Heart left ventricle (tissue), 16 donors: ENCODE results near the gene UMODL1. TPM values are rescaled to one million over a fixed set of nuclear protein-coding genes. Genes with fewer than 3 reads are reported as not detected.

Experiments used
- ATAC-seq, 4 donors: fragments of 200-7000 bp; cut with Tn5 transposase; one replicate each; pipeline ENCODE4 v1.9.1; 2020 to 2022; ENCODE audit warnings: moderate library complexity in 4 of 4, mild to moderate bottlenecking in 3 of 4, moderate number of reproducible peaks in 1 of 4
- DNase-seq, 5 donors: peaks; one replicate each; pipeline ENCODE4 v3.0.0-alpha.2; 2020
- H3K27ac ChIP-seq, 12 donors: fragments of 200-600 bp; sonication (generic) in 4 of 12; one replicate each; pipeline versions ENCODE4 v1.5.0 to v1.8.0; 2016 to 2022; ENCODE audit warnings: mild to moderate bottlenecking in 2 of 12
- H3K27me3 ChIP-seq, 9 donors: fragments of 200-600 bp; sonication (generic) in 2 of 9; one replicate each; pipeline versions ENCODE4 v1.5.1 to v1.8.0; 2016 to 2022; ENCODE audit warnings: mild to moderate bottlenecking in 3 of 9
- H3K36me3 ChIP-seq, 9 donors: fragments of 200-600 bp; sonication (generic) in 2 of 9; one replicate each; pipeline versions ENCODE4 v1.5.0 to v1.8.0; 2018 to 2022; ENCODE audit warnings: mild to moderate bottlenecking in 2 of 9
- H3K4me1 ChIP-seq, 12 donors: fragments of 200-600 bp; sonication (generic) in 4 of 12; one replicate each; pipeline versions ENCODE4 v1.5.0 to v1.8.0; 2016 to 2022; ENCODE audit warnings: mild to moderate bottlenecking in 3 of 12
- H3K4me3 ChIP-seq, 12 donors: fragments of 200-600 bp; sonication (generic) in 4 of 12; one replicate each; pipeline versions ENCODE4 v1.5.0 to v1.8.0; 2017 to 2022; ENCODE audit warnings: mild to moderate bottlenecking in 9 of 12, moderate library complexity in 4 of 12
- H3K9me3 ChIP-seq, 12 donors: fragments of 200-600 bp; sonication (generic) in 4 of 12; one replicate each; pipeline versions ENCODE4 v1.5.0 to v1.8.0; 2016 to 2022; ENCODE audit warnings: mild to moderate bottlenecking in 1 of 12
- POLR2A ChIP-seq, 2 donors: fragments of 450-650 bp; IDR thresholded peaks; one replicate each; pipeline ENCODE4 v1.6.1; 2017; ENCODE audit warnings: antibody characterized with exemption in 2 of 2, mild to moderate bottlenecking in 2 of 2, moderate library complexity in 2 of 2
- WGBS, 4 donors: extraction: QIAGEN DNeasy Blood & Tissue Kit in 2 of 4; methylation state at CpG; one replicate each; pipeline versions ENCODE4 v1.1.5 to v1.1.7; 2013 to 2018; 5-methylcytosine and 5-hydroxymethylcytosine counted together
- intact Hi-C, 10 donors: fragments of 100-400 bp; cut with DNase I; formaldehyde crosslinking; loops; one replicate each; pipeline versions ENCODE4 v1.11.1 to v1.14.2; 2022
- polyA plus RNA-seq, 2 donors: library from polyadenylated mRNA; stranded (reverse); fragments of 200-250 nt; gene quantifications; one replicate each; pipeline ENCODE4 v1.2.3, GENCODE V29; 2013
- total RNA-seq, 9 donors: library from RNA; depleted of rRNA in 2 of 9; stranded (reverse); fragments of >200 nt in 2 of 9; fragmentation: NEBNext Ultra II Directional in 3 of 9; extraction: Animal tissue kit (Norgen Biotek cat#: 25700) in 3 of 9; gene quantifications; one replicate each; pipeline versions ENCODE4 v1.1.0 to v1.2.4, GENCODE V29; 2016 to 2023
- TF ChIP-seq, protein P1 (sequence below), 12 donors: fragments of 200-600 bp; sonication (generic) in 4 of 12; IDR thresholded peaks; one replicate each; pipeline versions ENCODE4 v1.5.0 to v1.8.0; 2018 to 2022; ENCODE audit warnings: antibody characterized with exemption in 12 of 12, mild to moderate bottlenecking in 5 of 12
- donor health status: ischemic (EF 13 %, LVEDD 7.1; RV severe dilation, severe dysfunction).
- donor health status: healthy with polysubstance abuse.
- donor health status: DM: no; HTN: yes; CAD: no.
- donor health status: DM: no; HTN: no; CAD: no.
- donor health status: ischemic (EF 25% LVEDD 6.9; RV normal size, moderate dysfunction).
- donor health status: ischemic (EF 25% LVEDD 5.7; RV mildly dilated, moderate dysfunction).
- donor health status: healthy.
- donor health status: DM: yes; HTN: yes; CAD: no.
- donor health status: ischemic (EF 35%, LVEDD 5.7; RV mildly dilated, moderate dysfunction).
- donor health status: nonischemic (EF 11% LVEDD 7.7; RV severe dilation, severe dysfunction).
- donor health status: DM: yes; HTN: yes; CAD: no.
- donor health status: PGD.
- donor health status: ischemic (EF 29% LVEDD 5.4; RV normal size, mild dysfunction).
- donor health status: nonischemic (EF 23%, LVEDD 6.1; RV moderate dilation, normal function).

The UMODL1 gene
- total and polyA plus RNA-seq, 11 donors, result 0.07 to 0.19 TPM; not detected in 9

DNA sequence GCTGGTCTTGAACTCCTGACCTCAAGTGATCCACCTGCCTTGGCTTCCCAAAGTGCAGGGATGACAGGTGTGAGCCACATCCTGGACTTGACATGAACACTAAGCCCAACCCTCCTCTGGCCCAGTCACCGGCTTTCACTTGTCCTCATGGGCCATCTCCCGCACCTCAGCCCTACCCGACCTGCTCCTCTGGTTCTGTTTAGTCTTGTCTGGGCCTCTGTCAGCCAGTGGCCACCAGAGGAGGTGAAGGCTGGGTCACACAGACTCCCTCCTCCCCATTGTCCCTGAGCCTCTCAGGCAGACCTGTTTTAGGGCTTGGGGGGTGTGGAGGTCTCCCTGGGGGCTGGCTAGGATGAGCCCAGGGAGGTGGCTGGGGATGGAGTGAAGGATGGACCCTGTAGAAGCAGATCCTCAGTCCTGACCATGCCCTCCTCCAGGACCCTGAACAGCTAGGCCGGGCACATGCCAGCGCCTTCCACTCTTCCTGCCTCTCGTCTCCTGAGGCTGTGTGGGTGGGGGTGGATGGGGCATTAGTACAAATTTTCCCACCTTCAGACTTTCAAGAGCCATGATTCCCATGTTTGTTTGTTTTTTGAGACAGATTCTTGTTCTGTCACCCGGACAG, 26.1 kb upstream of the UMODL1 start:
- TF ChIP-seq, protein P1, sequence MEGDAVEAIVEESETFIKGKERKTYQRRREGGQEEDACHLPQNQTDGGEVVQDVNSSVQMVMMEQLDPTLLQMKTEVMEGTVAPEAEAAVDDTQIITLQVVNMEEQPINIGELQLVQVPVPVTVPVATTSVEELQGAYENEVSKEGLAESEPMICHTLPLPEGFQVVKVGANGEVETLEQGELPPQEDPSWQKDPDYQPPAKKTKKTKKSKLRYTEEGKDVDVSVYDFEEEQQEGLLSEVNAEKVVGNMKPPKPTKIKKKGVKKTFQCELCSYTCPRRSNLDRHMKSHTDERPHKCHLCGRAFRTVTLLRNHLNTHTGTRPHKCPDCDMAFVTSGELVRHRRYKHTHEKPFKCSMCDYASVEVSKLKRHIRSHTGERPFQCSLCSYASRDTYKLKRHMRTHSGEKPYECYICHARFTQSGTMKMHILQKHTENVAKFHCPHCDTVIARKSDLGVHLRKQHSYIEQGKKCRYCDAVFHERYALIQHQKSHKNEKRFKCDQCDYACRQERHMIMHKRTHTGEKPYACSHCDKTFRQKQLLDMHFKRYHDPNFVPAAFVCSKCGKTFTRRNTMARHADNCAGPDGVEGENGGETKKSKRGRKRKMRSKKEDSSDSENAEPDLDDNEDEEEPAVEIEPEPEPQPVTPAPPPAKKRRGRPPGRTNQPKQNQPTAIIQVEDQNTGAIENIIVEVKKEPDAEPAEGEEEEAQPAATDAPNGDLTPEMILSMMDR (IDR thresholded peaks at IDR 0.05), result no peak
- no peak for TF ChIP-seq POLR2A (IDR thresholded peaks at IDR 0.05)
- WGBS, 4 donors, result 93 to 97% (median 94%) methylated on average over 7 of the region's 7 CpGs
- no peaks in the 10 kb centered on the region for H3K9me3 ChIP-seq
- peaks cover 0 to 27% (median 4%) of the 10 kb centered on the region in 12 donors for H3K4me1 ChIP-seq
- H3K36me3 ChIP-seq, result no peaks in the 10 kb centered on the region
- ATAC-seq (no peak), DNase-seq (no peak)
- H3K27ac ChIP-seq, result no peak overlapping the region
- H3K27me3 ChIP-seq, result no peaks in the 10 kb centered on the region
- intact Hi-C loops, result loop anchor here in 1 of 10 donors (10.0 kb wide), 1 partner anchor 60 kb away; no protein-coding TSS in a partner anchor
- H3K4me3 ChIP-seq, result no peak overlapping the region

DNA sequence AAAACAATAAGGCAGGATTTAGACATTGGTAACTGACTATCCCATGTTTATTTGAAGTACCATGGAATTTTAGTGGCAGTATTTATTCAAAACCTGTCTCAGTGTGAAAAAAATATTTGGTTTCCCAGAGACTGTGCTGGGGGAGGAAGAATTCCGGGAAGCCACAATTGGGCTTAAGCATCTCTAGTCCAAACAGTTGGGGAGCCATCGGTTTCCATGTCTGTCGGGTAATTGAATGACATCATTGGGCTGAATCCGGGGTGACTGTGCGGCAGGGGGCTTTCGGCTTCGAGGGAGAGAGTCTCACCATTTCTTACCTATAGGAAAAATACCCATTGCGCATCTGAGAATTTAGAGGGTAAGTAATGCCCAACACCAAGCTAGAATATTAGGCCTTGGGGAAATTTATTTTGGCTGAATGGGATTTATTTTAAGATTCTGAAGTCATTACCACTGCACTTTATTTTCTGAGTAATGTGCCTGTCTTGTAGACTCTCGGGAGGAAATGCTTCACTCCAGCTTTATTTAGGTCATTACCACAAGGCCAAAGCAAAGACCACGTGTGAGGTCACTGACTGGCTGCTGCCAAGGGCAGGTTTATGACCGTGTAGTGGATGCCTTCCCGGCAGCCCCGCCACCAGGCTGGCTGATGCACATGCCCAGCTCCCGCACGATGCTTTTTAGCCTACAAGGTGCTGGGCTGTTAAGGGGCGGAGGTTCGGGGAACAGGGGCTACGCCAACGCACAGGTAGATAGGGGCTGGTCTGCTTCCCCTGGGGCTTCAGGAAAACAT, 23.1 kb upstream of the UMODL1 start:
- no peaks in the 10 kb centered on the region for H3K27me3 ChIP-seq
- peak in 4 of 5 donors; percentile 43 to 74 (median 67) for DNase-seq
- WGBS, 4 donors, result 59 to 73% (median 68%) methylated on average over 19 of the region's 19 CpGs
- intact Hi-C loops, result loop anchor here in 1 of 10 donors (10.0 kb wide), 1 partner anchor 57 kb away; no protein-coding TSS in a partner anchor
- no peak overlapping the region for H3K4me3 ChIP-seq
- H3K27ac ChIP-seq, result peak overlapping the region in 5 of 12 donors; percentile 32 to 60 (median 51)
- no peaks in the 10 kb centered on the region for H3K36me3 ChIP-seq
- peak; percentile 76 to 94 (median 90) for ATAC-seq
- no peak for TF ChIP-seq POLR2A (IDR thresholded peaks at IDR 0.05)
- TF ChIP-seq, protein P1 (IDR thresholded peaks at IDR 0.05), result peak in 1 of 12 donors; percentile 27
- peaks cover 0 to 18% (median 2%) of the 10 kb centered on the region in 12 donors for H3K4me1 ChIP-seq
- no peaks in the 10 kb centered on the region for H3K9me3 ChIP-seq

DNA sequence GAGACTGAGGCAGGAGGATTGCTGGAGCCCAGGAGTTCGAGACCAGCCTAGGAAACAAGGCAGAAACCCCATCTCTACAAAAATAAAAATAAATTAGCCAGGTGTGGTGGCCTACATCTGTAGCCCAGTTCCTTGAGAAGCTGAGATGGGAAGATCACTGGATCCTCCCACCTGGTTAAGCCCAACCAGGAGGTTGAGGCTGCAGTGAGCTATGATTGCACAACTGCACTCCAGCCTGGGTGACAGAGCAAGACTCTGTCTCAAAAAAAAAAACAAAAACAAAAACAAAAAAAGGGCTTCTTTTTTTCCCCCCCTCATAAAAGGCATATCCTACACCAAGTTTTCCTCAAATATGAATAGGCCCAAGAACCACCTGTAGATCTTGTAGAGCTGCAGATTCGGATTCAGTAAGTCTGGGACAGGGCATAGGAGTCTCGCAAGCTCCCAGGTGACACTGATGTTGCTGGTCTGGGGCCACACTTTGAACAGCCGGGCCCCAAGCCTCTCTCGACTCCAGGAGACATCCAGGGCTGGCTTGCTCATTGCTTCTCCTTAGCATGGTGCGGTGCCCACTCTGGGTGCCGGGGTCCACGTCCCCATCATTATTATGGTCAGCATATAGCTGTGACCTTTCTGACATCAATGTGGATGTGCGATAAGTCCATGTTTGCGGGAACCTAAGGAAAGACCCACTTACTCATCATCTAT, 22.1 kb upstream of the UMODL1 start:
- intact Hi-C loops, result loop anchor here in 1 of 10 donors (10.0 kb wide), 1 partner anchor 56 kb away; no protein-coding TSS in a partner anchor
- ATAC-seq, result no peak

More for the DNA sequence above, 22.1 kb upstream of the UMODL1 start:
- TF ChIP-seq, protein P1 (IDR thresholded peaks at IDR 0.05), result no peak
- TF ChIP-seq POLR2A (IDR thresholded peaks at IDR 0.05), result no peak
- Histone ChIP-seq H3K27me3 (no peaks in the 10 kb centered on the region), H3K4me1 (peaks cover 0 to 18% (median 2%) of the 10 kb centered on the region in 12 donors), H3K4me3 (no peak overlapping the region), H3K36me3 (no peaks in the 10 kb centered on the region), H3K27ac (no peak overlapping the region), H3K9me3 (no peaks in the 10 kb centered on the region)
- WGBS, 4 donors, result 97 to 99% (median 98%) methylated on average over 10 of the region's 10 CpGs
- no peak for DNase-seq
